ENCODE measurements around the gene PLIN3.

- TF ChIP-seq CTCF (IDR thresholded peaks at IDR 0.05) (no peak), EP300 (IDR thresholded peaks at IDR 0.05) (no peak), POLR2A (IDR thresholded peaks at IDR 0.05) (no peak)
Observed at GRCh38 chr19:4913996-4914735, 46.7 kb upstream of the PLIN3 start.
